Stimulated activated CD8-positive, alpha-beta memory T cell treated with anti-CD3 and anti-CD28 coated beads, Interleukin-12 subunit alpha, Interleukin-12 subunit beta, amount 100 ng/mL, for 1 hour (primary cell): ENCODE data around the gene CD2.

Experiments
- DNase-seq: peaks from one replicate; pipeline ENCODE4 v3.0.0-alpha.2; 2020; ENCODE audit warnings: low read depth

CD2 gene

GRCh38 chr1:116777831-116778830 is 23.9 kb downstream of the CD2 start:
- no peak for DNase-seq

- DNase-seq: no peak
Observed at GRCh38 chr1:116781034-116781433, 26.8 kb downstream of the CD2 start.

- no peak for DNase-seq
Observed at GRCh38 chr1:116785006-116785405, 30.8 kb downstream of the CD2 start.

- no peak for DNase-seq
Observed at GRCh38 chr1:116786049-116786448, 31.8 kb downstream of the CD2 start.

GRCh38 chr1:116791727-116792126 is 37.5 kb downstream of the CD2 start:
- no peak for DNase-seq

- no peak for DNase-seq
Observed at GRCh38 chr1:116793357-116793935, 39.2 kb downstream of the CD2 start.

GRCh38 chr1:116794371-116794770 is 40.1 kb downstream of the CD2 start:
- no peak for DNase-seq

- DNase-seq: no peak
Observed at GRCh38 chr1:116794804-116795481, 40.7 kb downstream of the CD2 start.

GRCh38 chr1:116795482-116795829 is 41.2 kb downstream of the CD2 start:
- no peak for DNase-seq

GRCh38 chr1:116804736-116805135 is 50.5 kb downstream of the CD2 start:
- DNase-seq: no peak

- no peak for DNase-seq
Observed at GRCh38 chr1:116805398-116805797, 51.2 kb downstream of the CD2 start.

- DNase-seq: no peak
Observed at GRCh38 chr1:116806245-116806644, 52.0 kb downstream of the CD2 start.

- no peak for DNase-seq
Observed at GRCh38 chr1:116806671-116807070, 52.4 kb downstream of the CD2 start.

GRCh38 chr1:116807394-116808199 is 53.4 kb downstream of the CD2 start:
- no peak for DNase-seq

GRCh38 chr1:116808200-116808847 is 54.1 kb downstream of the CD2 start:
- no peak for DNase-seq

GRCh38 chr1:116808848-116809508 is 54.7 kb downstream of the CD2 start:
- DNase-seq: no peak

GRCh38 chr1:116811321-116811720 is 57.1 kb downstream of the CD2 start:
- DNase-seq: no peak

GRCh38 chr1:116814926-116815723 is 60.9 kb downstream of the CD2 start:
- no peak for DNase-seq

- peak; percentile 61 for DNase-seq
Observed at GRCh38 chr1:116817582-116818064, 63.4 kb downstream of the CD2 start.
